NK-92 (cell line): Measurements from ENCODE around the gene PRR5.

Experiments used
- DNase-seq: peaks from one replicate; lab custom pipeline; 2025; ENCODE audit not compliant: unreplicated experiment; lab: John Stamatoyannopoulos, UW

PRR5 gene

DNA sequence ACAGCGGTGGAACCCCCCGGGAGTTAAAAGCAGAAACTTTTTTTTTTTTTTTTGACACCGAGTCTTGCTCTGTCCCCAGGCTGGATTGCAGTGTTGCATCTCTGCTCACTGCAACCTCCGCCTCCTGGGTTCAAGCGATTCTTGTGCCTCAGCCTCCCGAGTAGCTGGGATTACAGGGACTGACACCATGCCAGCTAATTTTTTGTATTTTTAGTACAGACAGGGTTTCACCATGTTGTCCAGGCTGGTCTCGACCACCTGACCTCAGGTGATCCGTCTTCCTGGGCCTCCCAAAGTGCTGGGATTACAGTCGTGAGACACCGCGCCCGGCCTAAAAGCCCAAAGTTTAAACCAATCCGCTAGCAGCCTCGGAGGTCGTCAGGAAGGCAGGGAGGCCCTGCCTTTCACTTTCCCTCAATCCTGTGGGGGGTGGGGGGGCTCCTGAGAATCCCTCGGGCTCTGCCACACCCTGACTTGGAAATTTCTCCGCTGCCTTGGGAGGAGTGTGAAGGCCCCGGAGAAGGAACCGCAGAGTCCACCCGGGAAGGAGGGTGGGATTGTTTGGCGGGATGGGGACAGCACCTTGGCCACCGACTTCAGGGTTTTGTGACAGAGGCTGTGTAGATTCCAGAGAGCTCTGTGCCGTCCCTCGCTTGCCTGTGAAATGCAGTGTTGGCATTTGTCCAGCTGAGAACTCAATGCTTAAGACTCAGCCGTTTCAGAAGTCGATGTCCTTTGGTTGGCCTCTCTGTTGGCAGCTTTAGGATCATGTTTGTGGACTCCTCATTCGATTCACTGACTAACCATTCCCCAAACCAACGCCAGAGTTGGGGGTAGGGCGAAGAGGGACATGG is 51.4 kb downstream of the PRR5 start:
- no peak for DNase-seq

DNA sequence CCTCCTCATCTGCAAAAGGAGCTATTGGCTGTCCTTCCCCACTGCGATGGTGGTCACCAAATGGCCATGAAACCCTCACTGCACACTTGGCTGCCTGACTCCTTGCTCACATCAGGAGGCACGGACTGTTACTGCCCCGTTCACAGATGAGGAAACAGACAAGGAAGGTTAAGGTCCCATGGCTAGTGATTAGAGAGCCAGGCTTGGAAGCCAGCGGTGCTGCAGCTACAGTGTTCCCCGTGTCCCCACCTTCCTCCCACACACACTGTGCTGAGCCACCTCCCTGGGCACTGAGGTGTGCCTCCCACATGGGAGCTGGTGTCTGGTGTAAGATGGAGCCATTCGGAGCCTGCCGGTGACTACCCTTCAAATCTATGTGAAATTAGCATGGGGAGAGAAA is 53.0 kb downstream of the PRR5 start:
- DNase-seq = no peak

DNA sequence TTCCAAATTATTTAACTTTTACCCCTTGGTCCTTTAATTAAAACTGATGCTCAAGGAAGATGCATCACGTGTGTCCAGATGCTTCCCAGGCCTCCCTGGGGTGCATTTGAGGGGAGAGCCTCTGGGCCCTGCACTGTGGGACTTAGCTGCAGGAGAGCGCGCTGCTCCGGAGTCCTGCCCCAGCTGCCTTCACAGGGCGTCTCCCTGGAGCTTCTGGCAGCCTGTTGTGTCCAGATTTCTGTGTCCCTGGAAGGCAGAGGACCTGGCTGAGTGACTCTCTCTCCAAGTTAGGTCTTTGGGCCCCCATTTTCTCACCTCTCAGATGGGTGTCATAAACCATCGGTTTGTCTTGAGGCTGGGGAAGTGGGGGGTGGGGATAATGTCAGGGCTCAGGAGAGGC is 53.4 kb downstream of the PRR5 start:
- no peak for DNase-seq

DNA sequence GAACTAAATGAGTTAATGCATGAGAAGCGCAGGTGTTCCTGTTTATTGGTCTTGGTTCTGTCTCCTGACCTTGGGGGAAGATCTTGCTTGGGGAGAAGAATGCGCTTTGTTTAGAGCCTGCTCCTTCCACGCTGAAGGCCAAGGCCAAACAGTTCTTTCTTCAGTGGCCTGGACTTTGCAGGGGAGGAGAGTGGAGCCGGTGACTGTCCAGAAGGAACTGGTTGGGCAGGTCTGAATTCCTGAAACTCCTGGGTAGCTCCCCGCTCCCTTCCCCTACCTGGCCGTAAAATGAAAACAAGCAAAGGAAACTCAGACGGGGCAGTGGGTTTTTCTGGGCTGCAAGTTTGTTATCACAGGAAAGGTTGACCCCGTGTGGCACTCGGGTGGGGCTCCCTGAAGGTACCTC is 54.0 kb downstream of the PRR5 start:
- DNase-seq = no peak

DNA sequence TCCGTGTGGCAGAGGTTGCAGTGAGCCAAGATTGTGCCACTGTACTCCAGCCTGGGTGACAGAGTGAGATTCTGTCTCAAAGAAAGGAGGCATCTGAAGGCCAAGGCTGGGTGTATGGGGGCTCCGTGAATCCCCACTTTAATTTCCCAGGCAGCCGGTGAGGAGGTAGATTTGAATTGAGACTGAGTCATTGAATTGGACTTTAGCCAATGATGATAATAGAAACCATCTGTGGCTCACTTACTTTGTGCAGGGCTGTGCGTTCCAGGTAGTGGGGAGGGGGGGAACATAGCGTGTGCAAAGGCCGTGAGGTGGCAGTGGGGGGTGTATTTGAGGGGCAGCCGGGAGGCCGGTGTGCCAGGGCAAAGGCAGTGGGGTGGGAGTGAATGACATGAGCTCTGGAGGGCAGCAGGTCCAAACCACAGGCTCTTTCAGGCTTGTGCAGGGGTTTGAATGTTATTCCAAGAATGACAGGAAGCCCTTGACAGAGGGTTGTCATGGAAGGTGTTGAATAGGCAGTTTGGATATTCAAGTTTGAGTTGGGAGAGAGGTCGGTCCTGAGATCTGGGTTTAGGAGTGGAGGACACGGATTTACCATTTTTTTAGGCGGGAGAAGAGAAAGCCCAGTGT is 56.5 kb downstream of the PRR5 start:
- no peak for DNase-seq

DNA sequence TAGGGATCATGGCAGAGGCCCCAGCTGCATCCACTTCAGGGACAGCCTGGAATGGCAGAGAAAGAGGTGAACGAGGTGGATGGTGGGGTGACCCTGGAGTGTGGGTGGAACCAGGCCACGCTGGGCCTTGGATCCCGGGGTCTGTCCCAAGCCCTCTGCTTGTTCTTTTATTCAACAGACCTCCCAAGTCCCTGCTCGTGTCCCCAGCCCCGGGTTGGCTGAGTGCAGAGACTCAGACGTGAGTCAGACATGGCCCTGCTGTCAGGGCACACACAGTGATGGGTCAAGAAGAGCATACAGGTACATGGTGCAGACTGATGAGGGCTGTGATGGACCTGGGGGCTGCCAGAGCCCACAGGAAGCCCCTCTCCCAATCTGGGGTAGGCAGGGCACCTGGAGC is 57.0 kb downstream of the PRR5 start:
- no peak for DNase-seq

DNA sequence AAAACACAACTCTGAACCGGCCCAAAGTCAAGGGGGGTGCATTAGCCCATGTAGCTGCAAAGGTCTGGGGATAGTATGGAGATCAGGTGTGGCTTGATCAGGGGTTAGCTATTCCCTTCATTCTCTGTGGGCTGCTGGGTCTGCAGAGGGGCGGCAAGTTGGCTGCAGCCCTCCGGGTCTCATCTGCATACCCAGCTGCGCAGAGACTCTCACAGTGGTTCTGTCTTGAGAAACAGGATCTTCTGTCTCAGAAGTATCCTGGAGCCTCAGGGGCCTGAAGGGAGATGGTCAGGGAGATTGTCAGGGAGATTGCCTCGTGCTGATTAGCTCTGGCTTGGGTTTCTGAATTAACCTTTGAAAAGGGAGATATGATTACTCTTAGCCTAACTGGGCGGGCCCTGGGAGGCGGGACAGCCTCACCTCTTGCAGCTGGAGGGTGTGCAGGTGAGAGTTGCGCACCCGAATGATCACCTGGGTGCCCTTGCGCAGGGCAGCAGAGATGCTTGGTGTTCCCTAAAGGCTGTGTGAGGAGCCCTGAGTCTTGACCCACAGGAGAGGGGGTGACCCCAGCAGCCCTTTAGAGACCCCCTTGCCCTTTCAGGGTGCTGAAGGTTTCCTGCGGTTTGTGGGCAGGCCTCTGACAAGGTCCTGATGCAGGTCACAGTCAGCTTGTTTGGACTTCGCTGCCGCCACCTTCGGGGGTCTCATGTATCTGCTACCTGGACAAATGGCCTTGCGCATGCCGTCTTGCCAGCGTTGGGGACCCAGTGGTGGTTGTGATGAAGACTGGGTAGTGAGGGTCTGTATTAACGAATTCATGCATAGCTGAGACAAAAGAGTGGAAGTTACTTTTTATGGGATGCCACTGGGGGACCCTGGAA is 57.7 kb downstream of the PRR5 start:
- no peak for DNase-seq

DNA sequence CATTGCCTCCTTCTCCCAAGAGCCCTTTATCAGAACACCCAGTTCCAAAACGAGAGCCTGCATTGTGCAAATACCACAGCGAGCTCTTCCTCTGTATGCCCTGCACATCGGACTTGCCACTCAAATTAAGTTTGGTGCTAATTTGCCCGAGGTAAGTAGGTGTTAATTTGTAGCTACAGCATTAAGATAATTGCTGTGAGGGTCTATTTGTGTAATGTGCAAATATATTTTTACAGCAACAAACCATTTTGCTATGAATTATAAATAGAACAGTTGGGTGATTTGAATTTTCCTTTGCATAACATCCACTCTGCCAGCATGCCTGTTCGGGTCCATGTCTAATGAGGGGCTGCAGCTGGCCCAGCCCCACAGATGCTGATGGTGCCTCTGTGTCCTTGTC is 58.5 kb downstream of the PRR5 start:
- DNase-seq = no peak

DNA sequence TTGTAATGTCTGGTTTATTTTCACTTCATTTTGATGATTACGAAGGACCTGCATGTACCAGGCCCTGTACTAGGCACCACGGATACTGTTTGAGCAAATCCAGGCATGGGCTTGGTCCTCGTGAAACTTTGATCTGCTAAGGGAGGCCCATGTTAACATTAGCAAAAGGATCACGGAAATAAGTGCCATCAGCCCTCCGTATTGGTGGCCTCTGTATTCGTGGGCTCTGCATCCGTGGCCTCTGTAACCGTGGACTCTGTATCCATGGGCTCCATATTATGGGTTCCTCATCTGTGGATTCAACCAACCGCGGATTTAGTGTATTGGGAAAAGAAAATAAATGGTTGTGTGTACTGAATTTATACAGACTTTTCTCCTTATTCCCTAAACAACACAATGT is 59.0 kb downstream of the PRR5 start:
- DNase-seq = no peak

DNA sequence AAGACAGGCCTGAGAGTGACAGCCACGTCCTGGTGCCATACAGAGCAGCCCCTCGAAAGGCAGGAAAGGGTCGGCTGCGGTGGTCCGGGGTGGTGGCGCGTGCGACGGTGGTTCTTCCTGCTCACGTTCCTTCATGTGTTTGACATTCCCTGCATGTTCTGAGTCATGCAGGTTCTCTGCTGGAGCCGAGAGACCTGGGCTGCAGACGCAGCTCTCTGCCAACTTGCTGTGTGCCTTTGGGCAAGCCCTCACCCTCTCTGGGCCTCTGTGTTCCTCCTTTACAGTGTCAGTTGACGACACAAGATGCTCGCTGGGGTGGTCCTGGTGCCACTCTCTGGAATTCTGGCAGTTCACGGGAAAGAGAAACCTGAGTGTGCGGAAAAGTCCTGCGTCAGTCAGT is 62.4 kb downstream of the PRR5 start:
- no peak for DNase-seq

DNA sequence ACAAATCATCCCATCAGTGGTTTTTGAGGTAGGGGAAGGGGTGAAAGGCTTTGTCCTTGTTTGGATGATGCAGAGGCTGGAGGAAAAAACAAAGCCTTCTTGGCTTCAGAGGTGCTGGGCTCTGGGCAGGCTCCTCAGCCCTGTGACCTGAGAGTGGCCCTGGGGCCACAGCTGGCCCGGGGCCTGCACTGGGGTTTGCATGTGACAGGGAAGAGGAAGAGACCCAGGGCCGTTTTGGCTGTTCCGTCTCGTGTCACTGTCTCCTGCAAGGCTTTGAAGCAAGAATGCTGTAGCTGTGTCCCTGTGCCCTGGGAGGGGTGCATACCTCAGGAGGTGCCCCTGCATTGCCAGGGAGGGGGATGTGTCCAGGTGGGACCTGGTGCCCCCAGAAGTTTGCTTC is 63.0 kb downstream of the PRR5 start:
- DNase-seq = no peak

DNA sequence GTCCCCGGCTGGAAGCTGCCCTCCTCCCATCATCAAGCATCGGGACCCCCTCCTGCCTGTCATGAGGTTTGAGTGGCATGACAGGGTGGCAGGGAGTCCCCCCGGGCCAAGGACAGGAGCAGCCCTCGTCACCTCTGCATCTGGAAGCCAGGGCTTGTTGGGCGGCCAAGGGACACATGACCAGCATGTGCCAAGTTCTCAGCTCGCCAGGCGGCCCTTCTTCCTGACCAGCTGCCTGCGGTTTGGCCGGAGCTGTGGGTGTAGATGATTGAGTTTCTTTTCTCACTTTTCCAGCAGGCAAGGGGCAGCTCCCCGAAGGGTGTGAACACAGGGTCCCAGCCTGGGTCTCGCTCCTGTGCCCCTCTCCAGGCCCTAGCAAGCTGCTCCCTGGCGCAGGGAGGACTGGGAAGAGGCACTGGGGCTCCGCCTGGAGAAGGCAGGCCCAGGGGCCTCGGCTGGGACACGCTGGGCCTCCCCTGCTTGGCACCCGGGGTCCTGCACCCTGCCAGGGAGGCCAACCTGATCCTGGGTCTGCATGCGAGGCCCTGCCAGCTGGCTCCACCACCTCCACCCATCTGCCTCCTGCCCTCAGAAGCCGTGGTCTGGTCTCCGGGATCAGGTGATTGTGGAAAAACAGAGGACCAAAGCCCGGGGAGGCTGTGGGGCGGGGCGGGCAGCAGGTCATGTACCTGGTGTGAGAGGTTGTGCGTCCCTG is 63.7 kb downstream of the PRR5 start:
- no peak for DNase-seq

DNA sequence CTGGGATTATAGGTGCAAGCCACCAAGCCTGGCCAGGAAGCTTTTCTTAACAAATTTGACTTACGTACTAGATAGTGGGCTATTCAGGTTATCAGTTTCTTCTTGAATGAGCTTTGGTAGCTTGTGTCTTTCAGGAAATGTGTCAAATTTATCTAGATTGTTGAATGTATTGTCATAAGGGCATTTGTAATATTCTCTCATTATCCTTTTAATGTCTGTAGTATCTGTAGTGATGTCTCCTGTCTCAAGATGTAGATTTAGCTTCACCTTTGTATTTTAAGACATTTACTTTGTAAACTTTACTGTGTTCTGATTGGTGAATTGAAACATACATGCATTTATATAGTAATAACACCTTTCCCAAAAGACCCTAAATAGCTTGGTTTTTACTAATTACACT is 71.1 kb downstream of the PRR5 start:
- DNase-seq = no peak

DNA sequence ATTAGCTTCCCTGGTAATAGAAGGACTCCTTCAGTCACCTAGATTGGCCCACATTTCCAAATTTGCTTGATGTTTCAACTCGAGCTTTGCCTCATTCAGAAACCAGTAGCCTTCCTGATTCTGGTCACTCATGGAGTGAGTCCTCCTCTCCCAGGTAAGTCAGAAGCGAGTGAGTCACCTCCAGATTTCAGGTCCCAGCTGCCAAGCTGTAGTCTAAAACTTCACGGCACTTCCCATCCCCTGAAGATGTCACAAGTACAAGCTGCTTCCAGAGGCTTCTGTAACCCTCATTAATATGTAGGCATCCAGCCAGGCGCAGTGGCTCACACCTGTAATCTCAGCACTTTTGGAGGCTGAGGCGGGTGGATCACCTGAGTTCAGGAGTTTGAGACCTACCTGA is 73.9 kb downstream of the PRR5 start:
- DNase-seq = no peak

DNA sequence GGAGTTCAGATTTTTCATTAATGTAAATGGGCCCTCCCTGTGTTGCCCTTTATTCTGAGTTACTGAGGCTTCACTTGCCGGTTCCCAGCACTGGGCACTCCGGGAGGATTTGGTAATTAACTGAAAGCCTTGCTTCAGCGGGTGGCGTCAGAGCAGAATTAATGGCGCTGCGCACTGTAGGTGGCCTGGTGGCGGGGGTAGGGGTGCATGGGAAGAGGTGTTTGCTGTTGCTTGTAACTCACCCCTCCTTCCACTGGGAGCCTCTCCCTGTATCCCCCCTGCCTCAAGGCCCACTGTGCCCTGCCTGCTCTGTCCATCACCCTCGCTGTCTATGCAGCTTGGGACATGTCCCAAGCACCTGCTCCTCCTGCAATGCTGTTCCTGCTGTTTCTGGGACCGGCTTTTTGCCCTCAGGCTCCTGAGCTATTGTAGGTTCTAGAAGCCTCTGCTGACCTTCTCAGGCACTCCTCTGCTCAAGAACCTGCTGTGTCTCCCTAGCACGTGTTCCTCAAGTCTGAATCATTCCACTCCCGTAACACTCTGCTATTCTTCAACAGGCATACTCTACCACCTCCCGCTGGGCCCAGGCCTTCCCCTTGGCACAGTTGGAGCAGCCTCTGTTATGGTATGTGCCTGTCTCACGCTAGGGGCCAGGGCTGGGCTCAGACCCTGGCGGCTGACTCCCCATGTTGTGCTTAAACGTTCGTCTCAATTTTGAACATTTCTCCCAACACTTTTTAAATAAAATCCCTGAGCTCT is 74.8 kb downstream of the PRR5 start:
- no peak for DNase-seq

DNA sequence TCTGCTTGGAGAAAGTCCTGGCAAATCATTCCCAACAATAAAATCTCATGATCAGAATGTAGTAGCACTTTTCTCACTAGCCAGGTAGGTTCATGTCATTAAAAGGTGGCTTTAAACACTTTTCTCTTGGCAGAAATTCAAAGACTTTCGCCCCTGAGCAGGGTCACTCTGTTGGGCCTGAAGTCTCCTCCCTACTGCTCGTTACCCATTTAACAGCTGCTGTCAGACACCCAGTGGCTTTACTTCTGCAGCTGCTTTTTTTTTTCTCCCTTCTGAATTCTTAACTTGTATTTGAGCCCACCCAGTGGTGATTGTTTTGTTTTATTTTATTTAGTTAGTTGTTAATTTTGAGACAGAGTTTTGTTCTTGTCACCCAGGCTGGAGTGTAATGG is 75.4 kb downstream of the PRR5 start:
- no peak for DNase-seq

DNA sequence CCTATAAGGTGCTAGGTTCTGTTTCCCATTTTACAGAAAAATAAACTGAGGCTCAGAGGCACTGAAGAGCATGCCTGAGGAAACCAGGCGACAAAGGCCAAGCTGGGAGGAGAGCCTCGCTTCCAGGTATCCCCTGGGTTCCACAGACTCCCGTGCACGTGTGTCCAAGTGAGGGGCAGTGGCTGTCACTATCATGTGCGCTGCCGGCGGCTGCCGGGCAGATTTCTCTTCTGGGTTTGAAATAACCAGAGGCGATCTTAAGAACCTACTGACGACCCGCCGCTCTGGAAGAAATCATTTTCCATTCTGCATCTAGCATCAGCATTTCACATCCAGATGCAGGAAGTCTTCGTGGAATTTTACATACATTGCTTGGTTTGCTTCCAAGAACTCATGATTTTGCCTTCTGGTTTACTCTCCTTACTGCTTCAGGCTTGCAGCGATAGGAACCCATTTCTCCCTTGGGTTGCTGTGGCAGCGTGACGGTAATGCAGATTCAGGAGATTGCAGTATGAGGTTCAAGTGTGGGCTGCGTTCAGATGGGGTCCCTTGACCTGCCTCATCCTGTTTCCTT is 79.0 kb downstream of the PRR5 start:
- DNase-seq = no peak

DNA sequence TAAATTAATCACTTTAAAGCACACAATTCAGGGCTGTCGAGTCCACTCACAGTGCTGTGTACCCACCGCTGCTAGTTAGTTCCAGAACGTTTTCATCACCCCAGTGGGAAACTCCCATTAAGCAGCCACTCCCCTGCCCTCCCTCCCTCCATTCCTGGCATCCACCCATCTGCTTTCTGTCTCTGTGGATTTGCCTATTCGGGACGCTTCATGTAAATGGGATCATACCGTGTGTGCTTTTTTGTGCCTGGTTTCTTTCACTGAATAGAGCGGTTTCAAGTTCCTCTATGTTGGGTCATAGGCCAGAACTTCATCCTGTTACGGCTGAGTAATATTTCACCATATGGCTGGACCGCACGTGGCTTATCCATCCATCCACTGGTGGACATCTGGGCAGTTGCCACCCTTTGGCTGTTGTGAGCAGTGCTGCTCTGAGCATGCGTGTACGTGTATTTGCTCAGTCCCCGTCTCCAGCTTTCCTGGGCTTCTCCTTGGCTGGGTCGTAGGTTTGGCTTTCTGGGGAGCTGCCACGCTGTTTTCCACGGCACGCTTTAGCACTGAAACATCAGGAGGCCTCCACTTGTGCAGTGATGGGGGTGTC is 80.5 kb downstream of the PRR5 start:
- no peak for DNase-seq

DNA sequence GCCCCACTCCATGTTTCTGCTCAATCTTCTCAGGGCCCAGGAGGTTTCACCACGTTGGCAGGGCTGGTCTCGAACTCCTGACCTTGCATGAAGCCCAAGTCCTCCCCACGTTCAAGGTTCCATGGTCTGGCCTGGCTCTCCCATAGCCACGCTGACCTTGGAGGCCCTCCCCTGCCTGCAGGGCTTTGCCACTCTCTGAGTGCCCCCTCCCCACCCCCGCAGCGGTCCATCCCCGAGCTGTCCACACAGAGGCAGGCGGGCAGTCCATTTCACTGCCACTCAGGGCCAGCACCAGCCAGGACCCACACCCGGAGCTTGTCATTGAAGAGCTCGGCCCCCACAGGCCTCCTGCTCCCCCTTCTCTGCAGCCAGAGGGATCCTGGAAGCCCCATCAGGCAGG is 81.1 kb downstream of the PRR5 start:
- no peak for DNase-seq

DNA sequence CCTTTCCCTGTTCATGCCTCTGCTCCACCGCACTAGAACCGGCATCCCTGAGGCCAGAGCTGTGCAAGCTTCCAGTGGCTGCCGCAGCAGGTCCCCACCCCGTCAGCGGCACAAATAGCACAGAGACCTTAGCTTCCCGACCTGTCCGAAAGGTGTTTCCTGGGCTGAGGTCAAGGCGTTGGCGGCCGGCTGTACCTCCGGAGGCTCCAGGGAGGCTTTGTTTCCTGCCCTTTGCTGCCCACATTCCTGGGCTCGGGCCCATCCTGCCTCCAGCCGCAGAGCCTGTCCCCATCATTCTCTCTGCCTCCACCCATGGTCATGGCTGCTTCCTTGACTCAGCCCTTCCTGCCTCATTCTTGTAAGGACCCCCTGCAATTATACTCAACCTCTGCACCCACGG is 81.6 kb downstream of the PRR5 start:
- DNase-seq = no peak
